HL-60/S4 treated with retinoic acid at 250 ng/mL for 4 days and 3 days (cell line): ENCODE data around the gene STRBP.
"Not testable (repeated sequence)": the region's sequence is repeated elsewhere in the genome, so short reads cannot be mapped to it uniquely, and the experiment has no call there.

Experiments
- in situ Hi-C: fragments of 300-500 bp; cut with MboI; formaldehyde crosslinking; loops from 2 replicates; pipeline ENCODE4 v1.7.0; 2022; ENCODE audit warnings: low sequenced_read_pairs

The STRBP gene

DNA sequence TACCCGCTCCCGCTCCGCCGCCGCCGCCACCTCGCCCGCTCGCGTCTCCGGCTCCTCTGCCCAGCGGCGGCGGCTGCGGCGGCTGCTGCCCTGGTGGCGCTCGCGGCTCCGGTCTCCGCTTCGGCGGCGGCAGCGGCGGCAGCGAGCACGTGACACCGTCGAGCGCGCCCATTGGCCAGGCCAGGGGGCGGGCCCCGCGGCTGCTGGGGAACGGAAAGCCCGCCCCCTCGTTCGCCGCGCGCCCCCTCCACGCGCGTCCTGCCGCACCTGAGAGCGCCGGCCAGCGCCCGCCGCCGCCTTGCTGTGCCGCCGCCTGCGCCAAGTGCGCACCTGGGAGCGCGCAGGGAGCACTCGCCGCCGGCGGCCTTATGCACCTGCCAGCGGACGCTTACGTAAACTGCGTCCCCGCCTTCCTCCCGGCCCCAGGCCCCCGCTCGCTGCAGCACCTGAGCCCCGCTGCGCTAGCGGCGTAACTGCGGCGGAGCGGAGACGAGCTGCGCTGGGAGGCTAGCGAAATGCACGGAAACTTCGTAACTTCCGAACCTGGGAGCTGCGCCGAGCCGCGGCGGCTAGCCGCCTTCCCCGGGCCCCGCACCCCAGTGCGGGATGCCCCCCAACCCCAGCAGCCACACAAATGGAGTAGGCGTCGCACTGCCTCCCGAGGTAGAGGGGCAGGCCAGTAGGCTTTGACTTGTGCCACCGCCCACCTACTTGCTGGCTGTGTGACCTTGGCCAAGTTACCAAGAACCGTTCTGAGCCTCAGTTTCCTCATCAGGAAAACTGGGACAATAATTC is at the start of gene STRBP:
Gene STRBP (minus strand): TSS at position 122 of the 795 bp plus-strand sequence. CDS start 84,452 bp downstream, outside the sequence.
- in situ Hi-C loops: no loop called here

DNA sequence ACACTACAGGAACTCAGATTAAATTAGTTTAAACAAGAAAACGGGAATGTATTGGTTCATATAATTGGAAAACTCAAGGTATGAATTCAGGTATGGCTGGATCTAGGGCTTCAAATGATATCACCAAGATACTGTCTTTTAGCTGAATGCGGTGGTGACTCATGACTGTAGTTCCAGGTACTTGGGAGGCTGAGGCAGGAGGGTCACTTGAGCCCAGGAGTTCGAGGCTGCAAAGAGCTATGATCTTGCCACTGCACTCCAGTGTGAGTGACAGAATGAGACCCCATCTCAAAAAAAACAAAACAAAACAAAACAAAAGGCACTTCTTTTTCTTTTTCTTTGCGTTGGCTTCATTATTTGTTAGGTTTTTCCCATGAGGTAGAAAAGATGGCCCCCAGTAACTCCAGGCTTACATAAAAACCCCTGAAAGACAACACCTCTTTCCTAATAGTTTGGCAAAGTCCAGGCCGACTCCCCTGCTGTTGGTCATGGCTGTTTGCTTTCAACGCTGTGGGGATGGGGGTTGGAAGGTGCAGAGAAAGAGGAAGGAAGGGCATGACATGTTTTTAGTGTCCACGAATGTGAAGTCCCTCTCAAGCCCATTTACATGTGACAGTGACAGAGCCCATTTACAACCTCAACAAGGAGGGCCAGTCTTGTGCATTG is 47.8 kb upstream of the STRBP start:
- in situ Hi-C loops: no loop called here

DNA sequence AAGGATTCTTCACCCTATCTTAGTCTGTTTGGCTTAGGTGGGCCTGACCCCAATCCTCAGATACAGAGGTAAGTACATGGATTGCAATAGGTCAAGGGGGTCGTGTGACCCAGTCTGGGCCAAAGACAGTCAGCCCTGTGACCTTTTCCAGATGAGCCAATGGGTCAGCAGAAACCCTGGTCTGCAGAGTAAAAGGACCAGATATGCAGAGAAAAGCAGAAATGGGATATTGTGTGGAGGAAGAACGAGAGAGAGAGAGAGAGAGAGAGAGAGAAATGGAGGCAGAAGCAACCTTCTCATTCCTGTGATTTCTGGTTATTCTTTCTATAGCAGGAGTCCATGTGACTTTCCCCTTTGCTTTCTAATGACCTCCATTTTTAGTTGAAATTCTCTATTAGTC is 47.2 kb upstream of the STRBP start:
- in situ Hi-C loops: no loop called here

DNA sequence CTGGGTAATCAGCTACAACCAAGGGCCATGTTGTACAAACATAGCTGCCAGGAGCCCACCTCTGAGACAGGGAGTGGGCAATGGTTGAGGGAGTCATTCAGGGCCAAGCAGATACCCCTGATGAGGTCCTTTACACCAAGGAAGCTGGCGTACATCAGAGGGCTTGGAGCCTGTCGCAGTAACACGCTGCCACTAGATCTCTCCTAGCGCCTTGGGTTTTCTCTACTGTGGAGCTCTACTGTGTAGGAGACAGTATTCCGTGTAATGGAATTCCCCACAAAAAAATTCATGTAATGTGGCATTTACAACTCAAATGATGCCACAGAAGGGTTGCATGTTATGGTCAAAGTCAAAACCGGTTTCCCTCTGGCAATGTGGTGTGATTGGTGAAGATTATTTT is 46.2 kb upstream of the STRBP start:
- in situ Hi-C loops: no loop called here

DNA sequence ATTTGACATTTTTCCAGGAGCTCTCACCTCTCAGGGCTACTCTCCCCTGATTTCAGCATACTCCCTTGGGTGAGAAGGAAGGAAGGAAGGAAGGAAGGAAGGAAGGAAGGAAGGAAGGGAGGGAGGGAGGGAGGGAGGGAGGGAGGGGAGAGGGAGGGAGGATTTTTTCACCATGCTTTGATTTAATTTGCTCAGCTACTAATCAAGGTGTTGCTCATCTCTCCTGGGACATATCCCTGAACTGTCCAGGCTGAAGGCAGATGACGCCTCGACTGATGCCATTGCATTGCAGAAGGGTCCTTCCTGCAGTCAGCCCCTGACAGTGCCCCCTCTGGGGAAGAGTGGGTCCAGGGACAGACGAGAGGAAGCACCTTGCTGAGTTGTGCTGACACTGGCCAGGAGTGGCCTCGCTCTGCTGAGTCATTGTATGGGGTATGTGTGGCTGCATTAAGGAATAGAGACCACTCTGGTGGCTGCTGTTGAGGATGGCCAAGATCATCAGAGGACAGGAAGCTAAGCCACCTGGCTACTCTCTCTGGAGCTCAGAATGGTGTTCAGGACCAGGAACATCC is 44.0 kb upstream of the STRBP start:
- in situ Hi-C loops: no loop called here

DNA sequence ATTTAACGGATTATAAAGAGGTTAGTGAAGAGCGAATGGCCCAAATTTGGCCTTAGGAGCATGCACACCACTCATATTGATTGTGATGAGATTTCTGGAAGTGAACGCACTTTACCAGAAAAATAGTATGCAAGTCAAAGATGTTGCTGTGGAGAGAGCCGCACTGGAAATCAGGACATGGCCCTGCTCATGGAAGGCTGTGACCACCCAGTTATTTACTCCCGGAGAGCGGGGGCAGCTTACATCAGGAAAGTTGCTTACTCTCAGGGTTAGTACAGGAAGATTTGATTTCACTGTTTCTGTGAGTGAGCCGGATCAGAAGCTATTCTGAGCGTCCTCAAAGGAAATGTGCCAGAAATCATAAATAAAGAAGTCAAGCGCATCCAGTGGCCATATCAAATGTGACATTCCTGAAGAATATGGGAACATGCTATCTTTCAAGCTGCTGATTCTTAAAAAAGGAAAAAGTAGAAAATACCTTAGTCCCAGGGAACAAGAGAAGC is 42.9 kb upstream of the STRBP start:
- in situ Hi-C loops: no loop called here

DNA sequence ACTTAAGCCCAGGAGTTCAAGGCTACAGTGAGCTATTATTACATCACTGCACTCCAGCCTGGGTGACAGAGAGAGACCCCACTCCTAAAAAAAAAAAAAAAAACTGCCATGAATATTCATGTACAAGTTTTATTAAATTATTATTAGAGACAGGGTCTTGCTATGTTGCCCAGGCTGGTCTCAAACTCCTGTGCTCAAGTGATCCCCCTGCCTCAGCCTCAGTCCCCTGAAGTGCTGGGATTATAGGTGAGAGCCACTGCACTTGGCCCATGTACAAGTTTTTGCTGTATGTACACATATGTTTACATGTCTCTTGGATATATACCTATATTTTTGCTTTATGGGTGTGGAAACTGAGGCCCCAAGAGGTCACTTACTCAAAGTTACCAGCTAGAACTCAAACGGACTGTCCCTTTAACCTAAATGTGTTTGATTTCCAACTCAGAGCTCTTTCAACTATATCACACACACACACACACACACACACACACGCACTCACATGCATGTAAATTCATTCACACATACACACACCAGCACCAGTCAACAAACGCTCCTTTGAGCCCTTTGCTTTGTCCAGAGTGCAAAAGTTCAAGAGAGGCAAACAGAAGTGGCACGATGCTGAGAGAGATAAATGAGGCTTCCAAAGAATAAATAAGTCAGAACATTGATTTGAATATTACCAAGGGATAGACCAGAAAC is 42.3 kb upstream of the STRBP start:
- in situ Hi-C loops: no loop called here

DNA sequence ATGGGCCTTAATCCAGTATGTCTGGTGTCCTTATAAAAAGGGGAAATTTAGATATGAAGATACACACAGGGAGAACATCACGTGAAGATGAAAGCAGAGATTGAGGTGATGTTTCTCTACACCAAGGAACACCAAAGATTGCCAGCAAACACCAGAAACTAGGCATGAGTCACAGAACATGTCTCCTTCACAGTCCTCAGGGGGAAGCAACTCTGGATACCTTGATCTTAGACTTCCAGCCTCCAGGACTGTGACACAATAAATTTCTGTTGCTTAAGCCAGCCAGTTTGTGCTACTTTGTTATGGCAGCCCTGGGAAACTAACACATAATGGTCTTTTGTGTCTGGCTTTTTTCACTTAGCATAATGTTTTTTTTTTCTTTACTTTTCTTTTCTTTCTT is 41.2 kb upstream of the STRBP start:
- in situ Hi-C loops: no loop called here

DNA sequence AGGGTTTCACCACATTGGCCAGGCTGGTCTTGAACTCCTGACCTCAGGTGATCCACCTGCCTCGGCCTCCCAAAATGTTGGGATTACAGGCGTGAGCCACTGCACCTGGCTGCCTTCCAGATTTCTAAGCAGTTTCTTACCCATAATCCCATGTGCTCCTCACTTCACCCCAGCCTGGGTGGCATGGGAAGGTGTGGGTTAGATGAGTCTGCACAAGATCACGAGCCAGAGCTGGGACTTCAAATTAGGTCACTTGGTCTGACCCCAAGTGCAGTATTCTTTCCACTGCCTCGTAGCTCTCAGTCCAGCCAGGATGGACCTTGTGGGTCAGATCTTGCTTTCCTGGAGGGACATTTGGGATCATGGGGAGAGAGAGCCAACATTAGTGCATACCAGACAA is 37.5 kb upstream of the STRBP start:
- in situ Hi-C loops: no loop called here

DNA sequence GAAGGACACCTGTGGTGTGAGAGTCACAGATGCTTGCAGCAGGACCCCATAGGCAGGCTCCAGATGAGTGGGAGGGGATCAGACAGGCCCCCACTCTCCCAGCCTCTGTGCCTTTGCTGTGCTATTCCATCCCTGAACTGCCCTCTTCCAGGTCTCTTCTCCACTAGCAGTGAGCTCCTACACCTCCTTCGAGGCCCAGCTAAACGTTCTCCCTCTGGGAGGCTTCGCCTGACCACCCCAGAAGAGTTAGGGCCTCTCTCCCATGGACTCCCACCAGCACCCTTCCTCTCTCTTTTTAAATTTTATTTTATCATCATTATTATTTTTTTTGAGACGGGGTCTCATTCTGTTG is 35.9 kb upstream of the STRBP start:
- in situ Hi-C loops: no loop called here

DNA sequence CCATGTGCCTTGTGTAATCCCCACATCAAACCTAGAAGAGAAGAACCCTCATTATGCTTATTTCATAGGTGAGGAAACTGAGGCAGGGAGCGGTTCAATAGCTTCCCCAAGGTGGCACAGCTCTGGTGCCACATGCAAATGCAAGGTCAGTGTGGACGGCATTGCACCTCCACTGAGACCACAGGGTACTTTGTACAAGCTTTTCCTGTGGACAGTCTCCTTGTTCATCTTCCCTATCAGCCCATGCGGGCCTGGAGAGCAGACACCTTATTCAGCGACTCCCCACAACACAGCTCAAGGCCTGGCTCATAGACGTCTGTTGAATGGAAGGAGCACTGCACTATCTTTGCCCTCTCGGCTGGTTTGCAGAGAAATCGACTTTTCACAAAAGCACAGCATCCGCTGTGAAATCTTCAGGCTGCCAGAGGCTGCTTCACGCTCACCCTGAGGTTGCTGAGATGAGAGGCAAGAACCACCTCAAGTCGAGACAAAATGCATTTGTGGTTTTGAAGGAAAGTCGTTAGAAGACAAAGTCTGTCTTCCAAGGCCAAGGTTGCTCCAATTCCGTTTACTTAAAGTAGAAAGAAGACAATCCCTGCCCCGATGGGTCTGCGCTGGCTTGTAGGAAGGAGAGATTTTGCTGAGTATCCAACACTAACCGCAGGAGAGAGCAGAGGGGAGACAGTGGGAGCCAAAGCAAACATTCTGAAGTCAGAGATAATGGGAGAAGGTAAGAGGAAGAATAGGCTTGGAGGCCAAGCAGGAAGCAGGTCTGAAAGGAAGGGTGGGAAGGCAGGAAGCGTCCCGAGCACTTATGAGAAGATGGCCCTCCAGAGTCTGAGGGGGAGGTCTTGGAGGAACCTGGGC is 34.2 kb upstream of the STRBP start:
- in situ Hi-C loops: no loop called here

DNA sequence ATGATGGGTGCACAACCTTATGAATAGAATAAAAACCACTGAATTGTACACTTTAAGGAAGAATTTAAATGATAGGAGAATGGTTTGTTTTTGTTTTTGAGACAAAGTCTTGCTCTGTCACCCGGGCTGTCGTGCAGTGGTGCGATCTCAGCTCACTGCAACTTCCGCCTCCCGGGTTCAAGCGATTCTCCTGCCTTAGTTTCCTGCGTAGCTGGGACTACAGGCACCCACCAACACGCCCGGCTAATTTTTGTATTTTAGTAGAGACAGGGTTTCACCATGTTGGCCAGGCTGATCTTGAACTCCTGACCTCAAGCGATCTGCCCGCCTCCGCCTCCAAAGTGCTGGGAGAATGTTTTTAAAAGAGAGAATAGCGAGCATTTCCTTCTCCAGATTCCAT is 33.5 kb upstream of the STRBP start:
- in situ Hi-C loops: not testable (repeated sequence)

DNA sequence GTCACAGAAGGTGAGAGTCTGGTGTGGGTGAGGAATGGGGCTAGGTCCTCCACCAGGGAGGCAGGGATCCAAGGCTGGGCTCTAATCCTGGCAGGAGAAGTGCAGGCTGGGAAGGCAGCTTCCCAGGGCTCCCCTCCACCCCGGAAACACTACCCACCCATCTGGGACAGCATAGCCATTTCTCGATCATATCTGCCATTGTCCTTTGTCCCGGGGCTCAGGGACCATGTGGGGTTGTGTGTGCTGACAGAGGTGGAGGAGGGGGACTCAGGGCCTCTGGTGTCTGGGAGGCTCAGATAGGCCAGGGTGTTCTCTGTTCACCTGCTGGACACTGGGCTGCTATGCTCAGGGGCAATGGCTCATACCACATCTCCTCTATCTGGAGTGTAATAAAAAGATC is 32.2 kb upstream of the STRBP start:
- in situ Hi-C loops: no loop called here

DNA sequence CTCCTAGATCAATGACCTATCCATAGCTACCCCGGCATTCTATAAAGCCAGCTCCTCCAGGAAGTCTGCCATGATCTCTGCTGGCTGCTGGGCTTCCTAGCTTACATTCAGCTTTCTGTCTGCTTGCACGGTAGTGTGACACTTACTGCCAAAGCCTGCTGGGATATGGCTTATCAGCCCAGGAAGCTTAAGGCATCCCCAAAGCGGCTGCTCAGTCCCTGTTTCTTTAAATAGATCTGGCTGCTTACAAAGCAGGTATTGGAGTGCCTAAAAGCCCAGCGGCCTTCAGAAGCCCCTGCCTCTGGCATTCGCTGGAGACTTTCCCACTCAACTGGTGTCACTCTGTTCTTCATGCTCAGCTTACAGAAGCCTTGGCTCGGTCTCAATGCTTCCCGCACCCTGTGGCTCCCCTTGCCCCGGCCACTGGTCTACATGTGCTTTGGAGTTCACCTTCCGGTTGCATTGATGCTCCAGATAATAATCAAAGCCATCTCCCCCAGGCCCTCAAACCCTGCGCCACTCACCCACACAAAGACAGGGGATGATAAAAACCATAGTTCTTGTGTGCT is 31.3 kb upstream of the STRBP start:
- in situ Hi-C loops: no loop called here

DNA sequence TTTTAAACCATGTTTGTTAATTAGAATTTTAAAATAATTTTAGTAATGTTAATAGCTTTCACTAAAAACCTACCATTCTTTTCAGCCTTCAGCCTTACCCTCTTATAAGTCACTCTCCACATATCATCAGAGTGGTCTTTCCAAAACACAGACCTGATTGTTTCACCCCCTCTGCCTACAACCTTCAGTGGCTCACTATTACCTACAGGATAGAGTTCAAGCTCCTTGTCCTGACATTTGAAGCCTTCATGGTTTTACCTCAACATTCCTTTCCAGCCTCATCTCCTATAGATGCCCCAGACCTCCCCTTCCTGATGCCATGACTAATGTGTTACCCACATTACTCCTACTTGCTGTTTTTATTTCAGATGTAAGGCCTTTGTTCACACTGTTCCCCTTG is 27.8 kb upstream of the STRBP start:
- in situ Hi-C loops: no loop called here

DNA sequence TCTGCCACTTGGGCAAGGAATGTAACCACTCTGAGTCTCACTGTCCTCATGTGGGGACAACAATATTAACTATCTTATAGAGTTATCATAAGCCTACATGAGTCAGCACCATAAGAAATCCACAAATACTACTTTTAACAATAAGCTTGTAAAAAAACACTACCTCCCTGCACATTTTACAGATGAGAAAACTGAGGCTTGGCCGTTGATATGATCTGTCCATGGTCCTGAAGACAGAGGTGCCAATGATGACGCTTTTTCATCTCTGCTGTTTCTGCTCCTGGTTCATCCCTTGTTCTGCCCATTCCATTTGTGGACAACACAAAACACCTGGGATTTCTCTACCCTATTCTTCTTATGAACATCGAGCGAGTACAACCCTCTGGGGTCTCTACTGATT is 23.4 kb upstream of the STRBP start:
- in situ Hi-C loops: no loop called here

DNA sequence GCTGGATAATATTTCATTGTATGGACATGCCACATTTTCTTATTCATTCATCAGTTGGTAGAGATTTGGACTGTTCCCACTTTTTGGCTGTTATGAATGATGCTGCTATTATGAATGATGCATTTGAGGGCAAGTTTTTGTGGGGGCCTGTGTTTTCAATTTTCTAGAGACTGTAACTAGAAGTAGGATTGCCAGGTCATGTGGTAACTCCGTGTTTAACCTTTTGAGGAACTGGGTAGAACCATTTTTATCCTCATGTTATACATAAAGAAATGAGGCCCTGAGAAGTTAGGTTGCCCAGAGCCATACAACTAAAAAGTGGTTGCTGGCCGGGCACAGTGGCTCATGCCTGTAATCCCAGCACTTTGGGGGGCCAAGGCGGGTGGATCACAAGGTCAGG is 22.4 kb upstream of the STRBP start:
- in situ Hi-C loops: no loop called here

DNA sequence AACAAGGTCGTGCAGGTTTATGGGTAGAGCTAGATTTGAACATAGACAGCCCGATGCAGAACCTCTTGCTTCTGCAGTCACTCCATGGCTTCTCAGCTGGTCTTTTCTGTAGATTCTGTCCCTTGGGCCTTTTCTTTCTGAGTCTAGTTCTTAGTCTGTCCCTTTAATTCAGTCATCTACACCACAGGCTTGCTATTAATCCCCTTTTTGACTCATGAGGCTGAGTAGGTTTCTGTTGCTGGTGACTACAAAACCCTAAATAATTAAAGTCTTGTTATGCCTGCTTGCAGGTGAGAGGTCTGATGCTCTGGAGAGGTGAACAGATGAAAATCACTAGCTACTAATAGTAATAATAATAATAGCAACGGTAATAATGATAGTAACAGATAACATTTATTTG is 19.3 kb upstream of the STRBP start:
- in situ Hi-C loops: no loop called here

DNA sequence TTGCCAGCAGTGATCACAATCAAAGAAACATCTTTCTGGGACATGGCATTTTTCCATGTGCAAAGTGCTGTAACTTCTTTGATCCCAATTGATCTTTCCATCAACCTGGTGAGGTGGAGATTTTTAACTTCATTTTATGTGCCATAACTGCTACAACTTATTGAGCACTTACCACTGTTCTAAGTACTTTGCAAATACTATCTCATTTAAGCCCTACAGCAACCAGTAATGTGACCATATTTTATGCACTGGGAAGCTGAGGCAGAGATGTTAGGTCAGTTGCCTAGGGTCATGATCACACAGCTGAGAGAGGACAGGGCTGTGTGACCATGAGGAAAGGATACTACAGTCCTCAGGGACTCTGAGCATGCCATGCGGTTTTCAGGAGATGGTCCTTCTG is 17.9 kb upstream of the STRBP start:
- in situ Hi-C loops: no loop called here

DNA sequence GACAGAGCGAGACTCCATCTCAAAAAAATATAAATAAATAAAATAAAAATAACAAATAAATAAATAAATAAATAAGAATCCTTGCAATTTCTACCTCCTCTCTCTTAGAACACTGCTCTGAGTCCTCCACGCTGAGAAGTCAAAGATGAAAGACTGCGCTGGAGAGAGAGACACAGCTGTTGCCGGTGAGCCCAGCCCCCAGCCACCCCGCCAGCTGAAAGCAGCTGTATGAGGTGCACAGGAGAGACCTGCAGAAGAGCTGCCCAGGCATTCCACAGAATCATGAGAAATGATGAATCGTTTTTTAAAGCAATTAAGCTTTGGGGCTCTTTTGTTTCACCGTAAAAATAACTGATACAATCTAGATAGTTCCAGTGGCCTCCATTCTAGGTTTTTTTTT is 16.3 kb upstream of the STRBP start:
- in situ Hi-C loops: no loop called here
